Suprapubic skin (tissue), 3 donors: Measurements from ENCODE around the gene UBA7.

ENCODE experiments used
- CTCF ChIP-seq, 2 donors: fragments of 200-600 bp in 1 of 2; fragments of 450-650 bp in 1 of 2; sonication (generic) in 1 of 2; IDR thresholded peaks; one replicate each; pipeline ENCODE4 v1.5.1; 2016 to 2019; ENCODE audit warnings: antibody characterized with exemption in 2 of 2, mild to moderate bottlenecking in 1 of 2, moderate library complexity in 1 of 2
- POLR2A ChIP-seq, 2 donors: fragments of 450-650 bp; IDR thresholded peaks; one replicate each; pipeline ENCODE4 v1.6.1; 2017; ENCODE audit warnings: antibody characterized with exemption in 2 of 2, mild to moderate bottlenecking in 2 of 2, moderate library complexity in 2 of 2

- no peak for TF ChIP-seq CTCF (IDR thresholded peaks at IDR 0.05)
- no peak for TF ChIP-seq POLR2A (IDR thresholded peaks at IDR 0.05)
These were observed 54.5 kb downstream of the UBA7 start for GRCh38 chr3:49759226-49759625.
